HG03378 (cell line): Measurements from ENCODE around the gene CLMN.

ENCODE experiments used
- ATAC-seq: cut with Tn5 transposase; IDR thresholded peaks from one replicate; pipeline ENCODE4 v1.9.1; 2021; ENCODE audit warnings: mild to moderate bottlenecking, moderate library complexity; ENCODE audit not compliant: unreplicated experiment

Gene CLMN

DNA sequence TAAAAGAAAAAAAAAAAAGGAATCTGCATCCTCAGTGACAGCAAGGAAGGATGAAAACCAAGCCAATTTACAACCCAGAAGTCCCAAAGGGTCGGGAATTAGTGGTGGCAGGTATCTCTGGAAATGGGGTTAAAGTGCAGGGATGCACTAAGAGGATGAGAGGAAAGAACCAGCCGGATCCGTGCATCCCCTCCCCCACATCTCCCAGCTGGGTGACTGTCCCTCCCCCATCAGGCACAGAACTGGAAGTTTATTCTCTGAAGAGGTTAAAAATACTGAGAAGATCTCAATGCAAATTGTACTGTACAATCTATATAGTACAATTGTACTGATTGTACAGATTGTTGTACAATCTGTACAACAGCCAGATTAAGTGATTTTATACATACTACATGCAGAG lies 15.4 kb downstream of the CLMN start:
- no peak for ATAC-seq

DNA sequence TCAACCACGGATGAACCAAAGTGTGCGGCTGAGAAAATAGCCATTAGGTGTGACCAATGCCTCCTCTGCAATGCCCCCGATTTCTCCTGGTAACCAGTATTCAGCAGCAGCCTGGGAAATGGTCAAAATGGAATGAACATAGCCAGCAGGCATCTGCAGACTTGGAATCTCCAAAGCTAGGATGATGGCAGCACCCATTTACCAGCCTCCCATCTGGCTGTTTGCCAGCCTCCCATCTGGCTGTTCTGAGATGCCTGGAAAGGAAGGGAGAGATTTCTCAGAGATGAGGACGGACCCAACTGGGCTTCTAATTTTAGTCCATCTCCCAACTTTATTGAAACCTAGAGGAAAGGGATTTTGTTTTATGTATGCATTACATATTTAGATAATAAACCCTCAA lies 16.2 kb downstream of the CLMN start:
- no peak for ATAC-seq

DNA sequence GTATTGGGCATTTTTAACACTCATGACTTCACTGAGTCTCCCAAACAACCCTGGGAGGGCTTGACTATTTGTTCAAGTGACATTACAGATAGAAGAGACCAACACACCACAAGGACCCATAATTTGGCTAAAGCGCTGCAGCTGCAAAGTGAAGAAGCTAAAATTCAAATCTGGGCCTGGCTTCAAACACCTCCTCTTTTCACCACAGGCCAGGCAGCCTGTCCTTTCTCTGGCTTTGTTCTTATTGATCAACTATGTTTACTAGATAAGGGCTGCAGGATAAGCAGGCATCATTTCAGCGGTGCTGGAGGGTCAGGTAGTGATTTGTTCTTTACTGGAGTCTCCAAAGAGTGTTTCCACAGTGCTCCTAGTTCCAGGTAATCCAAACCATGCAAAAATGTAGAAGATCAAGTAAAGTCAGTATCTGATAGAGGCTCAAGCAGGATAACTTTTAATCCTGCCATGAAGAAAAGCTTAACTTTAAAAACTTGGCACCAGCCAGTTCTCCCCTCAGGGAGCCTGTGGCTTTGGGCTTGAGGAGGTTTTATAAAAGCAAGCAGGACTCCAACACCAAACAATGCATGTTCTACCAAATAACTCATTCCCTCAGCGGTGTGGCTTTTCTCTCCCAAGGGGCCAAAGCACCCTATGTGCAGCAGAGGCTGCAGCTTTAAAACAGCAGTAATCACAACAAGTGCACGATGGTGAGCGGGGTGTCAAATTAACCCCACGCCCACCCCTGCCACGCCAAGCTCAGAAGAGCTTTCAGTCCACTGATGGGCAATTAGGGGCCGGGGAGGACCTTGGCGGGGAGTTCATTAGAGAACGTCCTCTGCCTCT lies 16.8 kb downstream of the CLMN start:
- no peak for ATAC-seq

DNA sequence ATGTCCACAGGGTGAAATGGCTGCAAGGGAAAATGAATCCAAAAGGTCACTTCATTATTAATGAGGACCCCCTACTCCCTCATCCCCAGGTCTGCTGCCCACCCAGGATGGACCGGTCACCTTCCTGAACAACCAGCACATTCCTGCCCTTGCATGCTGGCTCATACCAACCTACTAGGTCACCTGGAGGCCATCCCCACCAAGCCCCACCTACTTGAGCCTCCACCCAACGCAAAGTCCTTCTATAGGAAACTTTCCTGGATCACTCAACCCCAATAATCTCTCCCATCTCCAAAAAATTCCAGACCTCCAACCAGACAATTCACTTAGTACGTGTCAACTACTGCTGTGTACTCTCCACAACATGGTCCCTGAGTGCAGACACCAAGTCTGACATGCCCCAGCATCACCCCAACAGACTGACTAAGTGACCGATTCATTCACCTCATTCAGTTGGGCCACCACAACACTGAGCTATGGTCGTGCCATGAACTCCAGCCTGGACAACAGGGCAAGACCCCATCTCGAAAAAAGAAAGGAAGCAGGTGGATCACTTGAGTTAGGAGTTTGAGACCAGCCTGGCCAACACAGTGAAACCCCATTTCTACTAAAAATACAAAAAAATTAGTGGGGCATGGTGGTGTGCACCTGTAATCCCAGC lies 18.1 kb downstream of the CLMN start:
- ATAC-seq, result no peak

DNA sequence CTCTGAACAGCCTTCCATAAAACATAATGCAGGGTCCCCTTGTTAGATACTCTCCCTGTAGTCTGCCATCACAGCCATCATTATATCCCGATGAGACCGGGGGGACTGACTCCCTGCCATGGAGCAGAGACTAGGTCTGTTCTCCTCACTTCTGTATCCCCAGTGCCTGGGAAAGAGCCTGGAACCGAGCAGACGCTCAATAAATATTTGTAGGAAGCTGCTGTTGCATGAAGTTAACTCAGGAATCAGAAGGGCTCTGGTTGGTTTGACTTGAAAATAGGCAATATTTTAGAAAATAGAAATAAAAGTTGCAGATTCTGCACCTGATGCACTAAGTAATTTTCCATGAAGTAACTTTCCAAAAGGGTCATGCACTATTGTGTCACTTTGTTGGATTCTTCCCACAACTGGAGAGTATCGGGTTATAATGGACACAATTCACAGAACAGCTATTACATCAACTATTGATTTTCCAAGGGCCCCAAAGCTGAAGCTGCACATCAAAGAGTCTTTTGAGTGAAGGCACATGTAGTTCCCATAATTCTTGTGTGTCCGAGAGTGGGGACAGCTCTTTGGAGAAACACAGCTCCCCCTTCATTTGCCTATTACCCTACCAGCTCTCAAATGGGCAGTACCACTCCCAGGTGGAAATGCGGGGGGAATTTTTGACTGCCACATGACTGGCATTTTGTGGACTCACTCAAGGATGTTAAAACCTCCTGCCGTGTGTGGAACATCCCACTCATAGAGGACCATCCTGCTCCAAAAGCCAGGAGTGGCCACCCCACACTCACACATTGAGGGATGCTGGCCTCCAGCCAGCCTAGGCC lies 18.8 kb downstream of the CLMN start:
- ATAC-seq, result no peak

DNA sequence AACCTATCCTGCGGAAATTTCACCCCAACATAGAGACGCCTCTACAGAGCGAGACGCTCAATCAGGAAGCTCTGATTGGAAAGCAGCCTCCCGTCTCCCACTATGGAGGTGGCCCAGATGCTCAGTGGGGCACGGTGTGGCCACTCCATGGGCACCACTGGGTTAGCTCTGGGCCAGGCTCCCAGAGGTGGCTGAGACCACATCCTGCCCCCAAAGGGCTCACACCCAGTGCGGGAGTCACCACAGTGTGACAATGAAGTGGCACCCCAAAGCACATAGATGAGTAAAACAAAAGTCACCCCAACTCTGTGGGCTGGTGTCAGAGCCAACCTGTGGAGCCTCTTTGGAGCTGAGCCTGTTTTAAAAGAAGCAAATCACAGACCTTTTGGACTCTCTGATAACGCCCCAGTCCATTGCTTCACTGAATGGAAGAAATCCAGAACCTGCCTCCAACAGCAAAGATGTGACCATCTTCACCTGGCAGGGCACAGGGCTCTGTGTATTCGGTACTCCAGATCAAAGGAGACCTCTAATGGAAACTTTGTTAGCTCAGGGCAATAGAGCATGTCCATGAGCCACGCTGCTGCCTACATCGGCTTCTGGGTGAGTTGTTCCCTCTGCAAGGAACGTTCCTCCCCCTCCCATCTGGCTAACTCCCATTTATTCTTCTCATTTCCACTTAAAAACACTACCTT lies 19.6 kb downstream of the CLMN start:
- no peak for ATAC-seq

DNA sequence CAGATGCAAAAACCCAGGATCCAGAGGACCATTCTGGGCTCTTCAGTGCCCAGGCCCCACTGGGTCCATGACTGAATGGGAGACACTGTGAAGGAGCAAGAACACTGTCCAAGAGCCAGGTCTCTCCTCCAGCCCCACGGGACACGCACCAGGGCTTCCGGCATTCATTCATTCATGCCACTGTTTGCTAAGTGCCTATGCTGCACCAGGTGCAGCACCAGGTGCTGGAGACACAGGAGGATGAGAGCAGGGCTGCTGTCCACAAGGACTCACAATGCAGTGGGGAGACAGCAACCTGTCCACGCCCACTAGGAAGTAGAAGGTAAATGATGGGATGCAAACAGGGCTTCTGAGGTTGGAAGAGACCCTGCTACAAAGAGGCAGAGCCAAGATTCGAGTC lies 20.4 kb downstream of the CLMN start:
- ATAC-seq, result no peak

DNA sequence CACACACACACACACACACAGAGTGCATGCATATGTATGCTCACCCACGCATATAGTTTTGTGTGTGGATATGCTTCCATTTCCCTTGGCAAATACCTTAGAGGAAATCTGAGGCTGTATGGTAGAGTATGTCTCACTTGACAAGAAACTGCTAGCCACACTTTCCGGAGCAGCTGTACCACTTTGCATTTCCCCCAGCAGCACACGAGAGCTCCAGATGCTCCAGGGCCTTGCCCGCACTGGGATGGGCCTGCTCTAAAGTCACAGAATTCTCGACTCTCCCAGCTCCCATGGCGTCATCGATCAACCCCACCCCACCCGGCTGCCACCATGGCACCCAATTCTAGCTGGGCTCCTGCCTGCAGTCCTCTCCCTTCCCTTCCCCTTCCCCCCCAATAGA lies 21.9 kb downstream of the CLMN start:
- no peak for ATAC-seq

DNA sequence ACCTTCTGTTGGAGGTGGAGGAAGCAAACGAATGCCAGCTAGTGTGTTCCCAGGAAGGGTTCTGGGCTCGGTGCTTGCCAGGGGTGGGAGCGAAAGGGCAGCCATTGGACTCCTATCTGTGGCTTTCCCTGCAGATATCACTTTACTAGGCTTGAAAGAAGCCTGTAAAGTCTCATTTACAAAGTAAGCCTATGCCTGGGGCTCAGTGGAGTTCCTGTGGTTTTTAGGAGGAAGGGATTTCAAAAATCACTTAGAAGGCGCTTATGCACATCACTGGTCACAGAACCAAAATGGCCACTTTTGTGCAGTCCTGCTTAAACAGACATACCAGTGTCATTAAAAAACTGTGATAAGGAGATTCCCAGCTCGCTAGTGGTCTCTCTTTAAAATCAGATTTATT lies 22.7 kb downstream of the CLMN start:
- ATAC-seq, result no peak

DNA sequence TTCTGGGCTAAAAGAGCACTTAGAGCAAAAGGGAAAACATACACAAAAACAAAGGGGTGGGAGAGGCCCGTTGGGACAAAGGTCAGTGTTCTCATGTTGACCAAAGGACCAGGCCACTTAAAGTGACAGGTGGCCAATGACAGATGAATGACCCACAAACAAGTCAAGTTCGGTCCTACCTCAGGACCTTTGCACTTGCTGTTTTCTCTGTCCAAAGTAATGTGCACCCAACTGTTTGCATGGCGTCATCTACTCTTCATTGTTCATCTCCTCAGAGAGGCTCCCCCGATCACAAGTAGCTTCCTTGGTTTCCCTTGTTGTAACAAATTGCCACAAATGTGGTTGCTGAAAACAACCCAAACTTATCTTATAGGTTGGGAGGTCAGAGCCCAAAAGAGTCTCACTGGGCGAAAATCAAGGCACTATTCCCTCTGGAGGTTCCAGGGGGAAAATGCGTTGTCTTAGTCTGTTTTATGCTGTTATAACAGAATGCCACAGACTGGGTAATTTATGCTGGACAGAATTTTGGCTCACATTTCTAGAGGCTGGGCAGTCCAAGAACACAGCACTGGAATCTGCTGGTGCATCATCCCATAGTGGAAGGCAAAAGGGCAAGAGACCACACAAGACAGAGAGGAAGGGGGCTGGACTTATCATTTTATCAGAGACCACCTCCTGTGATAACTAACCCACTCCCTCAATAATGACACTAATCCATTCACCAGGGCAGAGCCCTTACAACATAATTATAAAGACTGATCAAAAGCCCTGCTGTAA lies 23.9 kb downstream of the CLMN start:
- ATAC-seq, result no peak

DNA sequence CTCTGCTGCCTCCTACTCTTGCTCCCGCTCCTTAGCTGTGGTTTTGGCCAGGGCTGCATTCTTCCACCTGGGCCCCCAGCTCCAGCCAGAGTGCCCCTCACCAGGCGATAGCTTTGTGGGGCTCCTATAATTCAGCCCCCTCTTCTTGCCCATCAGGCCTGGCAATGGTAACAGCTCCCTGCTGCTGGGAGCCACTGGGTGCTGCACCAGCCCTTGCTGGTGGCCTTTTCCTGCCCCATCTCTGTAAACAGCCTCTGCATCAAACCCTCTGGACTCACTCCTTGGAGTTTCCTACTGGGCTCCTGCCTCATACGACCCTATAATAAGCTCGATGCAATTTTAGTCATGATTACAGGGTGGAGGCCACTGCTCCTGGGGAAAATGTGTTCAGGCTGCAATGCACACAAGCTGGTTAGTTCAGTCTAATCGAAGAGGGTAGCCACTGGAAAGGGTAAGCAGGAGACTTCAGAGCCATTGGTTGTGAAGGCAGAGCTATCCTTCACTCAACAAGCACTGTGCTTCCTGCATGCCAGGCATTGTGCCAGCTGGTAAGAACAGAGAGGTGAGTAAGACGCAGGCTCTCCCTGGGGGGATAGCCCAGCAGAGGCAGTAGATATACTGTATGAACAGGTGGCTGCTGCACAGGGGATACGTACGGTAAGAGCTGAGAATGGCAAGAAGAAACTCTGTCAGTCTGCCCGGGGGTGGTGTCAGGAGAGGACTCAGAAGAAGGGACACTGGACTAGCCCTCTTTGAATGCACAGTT lies 24.7 kb downstream of the CLMN start:
- no peak for ATAC-seq

DNA sequence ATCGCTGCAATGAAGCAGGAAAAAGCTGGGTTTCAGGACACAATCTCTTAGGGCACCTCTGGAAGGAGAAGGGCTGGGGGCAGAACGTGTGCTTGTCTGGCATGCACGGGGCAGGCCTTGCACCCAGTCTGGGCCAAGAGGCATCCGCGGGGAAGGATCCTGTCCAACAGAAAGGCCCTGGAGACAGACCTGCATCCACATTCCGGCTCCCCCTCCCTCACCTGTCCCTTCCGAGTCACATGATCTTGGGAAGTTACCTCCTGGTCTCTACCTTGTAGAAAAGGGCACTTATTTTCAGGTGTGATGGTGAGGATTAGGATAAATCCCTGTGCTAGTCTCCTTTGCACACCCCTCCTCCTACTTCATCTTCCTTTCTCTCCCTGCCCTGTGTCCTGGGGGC lies 25.4 kb downstream of the CLMN start:
- ATAC-seq, result no peak

DNA sequence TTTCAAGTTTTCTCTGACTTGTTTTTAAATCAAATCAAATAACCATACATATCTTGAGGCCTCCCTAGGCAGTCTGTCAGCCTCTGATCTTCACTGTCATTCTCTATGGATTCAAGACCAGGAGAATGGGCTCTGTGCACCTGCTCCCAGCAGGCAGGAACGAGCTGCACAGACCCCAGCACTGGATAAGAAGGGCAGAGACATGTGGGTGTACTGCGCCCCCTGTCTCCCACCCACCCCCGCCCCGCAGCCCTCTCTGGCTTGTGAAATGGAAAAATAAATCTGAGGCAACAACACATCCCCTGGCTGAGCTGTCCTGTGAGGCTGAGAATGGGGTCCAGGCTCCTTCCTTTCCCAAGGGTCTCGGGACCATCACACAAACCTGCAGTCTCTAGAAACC lies 26.3 kb downstream of the CLMN start:
- no peak for ATAC-seq

DNA sequence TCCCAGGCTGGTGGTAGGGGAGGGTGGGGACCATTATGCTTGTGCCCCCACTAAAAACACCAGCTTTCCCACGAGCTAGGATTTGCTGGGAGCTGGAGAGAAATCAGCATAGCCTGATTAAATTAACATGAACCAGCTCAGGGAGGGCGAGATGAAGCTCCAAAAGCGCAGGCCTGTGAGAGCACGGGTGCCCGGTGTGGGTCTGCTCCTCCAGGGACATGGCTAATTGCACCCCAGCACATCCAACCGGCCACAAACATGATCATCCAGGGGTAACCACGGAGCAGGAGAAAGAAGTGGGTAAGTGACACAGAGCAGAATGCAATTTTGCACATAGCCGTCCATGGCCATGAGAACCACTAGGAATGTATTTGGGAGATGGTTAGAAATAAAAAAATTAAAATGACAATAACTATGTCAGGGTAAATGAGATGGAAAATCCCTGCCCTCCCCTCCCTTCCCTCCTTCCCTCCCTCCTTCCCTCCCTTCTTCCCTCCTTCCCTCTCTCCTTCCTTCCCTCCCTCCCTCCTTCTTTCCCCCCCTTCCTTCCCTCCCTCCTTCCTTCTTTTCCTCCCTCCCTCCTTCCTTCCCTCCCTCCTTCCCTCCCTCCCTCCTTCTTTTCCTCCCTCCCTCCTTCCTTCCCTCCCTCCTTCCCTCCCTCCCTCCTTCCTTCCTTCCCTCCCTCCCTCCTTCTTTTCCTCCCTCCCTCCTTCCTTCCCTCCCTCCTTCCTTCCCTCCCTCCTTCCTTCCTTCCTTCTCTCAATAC lies 26.9 kb downstream of the CLMN start:
- no peak for ATAC-seq

DNA sequence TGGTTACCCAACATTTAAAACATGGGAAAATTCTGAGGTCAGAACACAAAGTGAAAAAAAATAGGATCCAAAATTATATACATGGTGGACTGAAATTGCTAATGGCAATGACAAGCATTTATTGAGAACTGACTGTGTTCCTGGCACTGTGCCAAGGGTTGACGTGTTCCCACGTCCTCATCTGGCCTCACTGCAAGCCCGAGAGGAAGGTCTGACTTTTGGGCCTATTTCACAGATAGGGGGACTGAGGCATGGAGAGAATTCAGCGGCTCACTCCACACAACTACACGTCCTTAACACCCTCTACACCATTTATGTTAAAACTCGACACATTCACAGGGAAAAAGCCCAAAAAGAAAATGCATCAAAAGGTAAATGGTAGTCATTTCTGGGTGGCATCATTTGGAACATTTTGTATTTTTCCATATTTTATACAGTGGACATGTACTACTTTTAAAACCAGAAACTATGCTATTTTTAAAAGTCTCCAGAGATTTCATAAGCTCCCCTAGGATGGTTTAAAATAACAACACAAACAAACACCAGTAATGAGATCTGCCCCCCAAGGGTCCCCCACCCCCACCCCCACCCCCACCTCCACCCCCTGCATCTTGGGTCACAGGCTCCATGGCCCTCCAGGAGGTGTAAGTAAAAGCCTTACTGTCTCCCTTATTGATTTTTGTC lies 27.7 kb downstream of the CLMN start:
- ATAC-seq, result no peak

DNA sequence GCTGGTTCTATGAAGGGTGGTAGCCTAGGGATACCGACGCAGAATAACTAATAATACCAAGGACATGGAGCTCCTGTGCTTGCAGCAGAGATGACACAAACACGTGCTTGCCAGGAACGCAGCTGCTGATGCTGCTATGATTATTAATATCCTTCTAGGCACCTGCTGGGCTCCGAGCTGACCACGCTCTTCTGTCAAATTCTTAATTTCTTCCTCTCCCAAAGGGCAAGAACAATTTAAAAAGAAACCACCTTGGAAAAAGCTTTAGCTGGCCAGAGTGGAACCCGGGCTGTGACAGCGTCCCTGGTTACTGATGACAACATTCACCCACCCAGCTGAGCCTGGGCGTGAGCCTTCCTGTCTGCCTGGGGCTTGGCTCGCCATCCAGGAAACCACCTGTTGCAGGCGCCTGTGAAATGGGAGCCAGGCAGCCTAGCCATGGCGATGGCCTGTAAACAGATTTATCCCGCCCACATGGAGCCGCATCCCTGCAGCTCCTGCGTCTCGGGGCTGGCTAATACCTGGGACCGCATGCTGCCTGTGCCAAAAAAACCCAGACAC lies 28.8 kb downstream of the CLMN start:
- ATAC-seq, result no peak

DNA sequence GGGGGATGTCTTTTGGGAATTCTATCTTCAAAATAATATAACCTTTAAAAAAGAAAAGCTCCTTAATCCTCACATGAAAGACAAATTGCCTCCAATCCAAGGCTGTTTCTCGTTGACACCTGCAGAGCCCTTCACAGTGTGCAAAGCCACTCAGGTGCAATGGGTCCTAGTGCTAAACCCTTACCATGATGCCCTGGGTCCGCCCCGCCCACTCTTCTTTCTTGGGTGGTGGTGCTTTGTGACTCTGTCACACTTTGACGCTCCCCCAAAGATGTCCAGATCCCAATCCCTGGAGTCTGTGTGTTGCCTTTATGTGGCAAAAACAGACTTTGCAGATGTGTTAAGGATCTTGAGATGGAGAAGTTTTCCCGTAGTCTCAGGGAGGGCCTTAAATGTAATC lies 29.7 kb downstream of the CLMN start:
- no peak for ATAC-seq
